RWPE2 (cell line): Measurements from ENCODE around the gene HTRA2.

Experiments used
- ATAC-seq: fragments of 200-7000 bp; cut with Tn5 transposase; 3 replicates; pipeline ENCODE4 v1.9.1; 2021; ENCODE audit warnings: low read depth
- DNase-seq: peaks from one replicate; pipeline ENCODE4 v3.0.0-alpha.2; 2020; ENCODE audit warnings: low spot score
- H3K27ac ChIP-seq: fragments of 450-650 bp; 2 replicates; pipeline ENCODE4 v1.5.1; 2017; ENCODE audit warnings: mild to moderate bottlenecking; ENCODE audit not compliant: poor library complexity, severe bottlenecking
- H3K27me3 ChIP-seq: fragments of 250-450 bp; sonication (Bioruptor Pico); 2 replicates; pipeline ENCODE4 v1.5.1; 2021; ENCODE audit warnings: mild to moderate bottlenecking, moderate library complexity; ENCODE audit not compliant: insufficient read depth, poor library complexity, severe bottlenecking
- H3K36me3 ChIP-seq: fragments of 250-450 bp; sonication (Bioruptor Pico); 2 replicates; pipeline ENCODE4 v1.5.1; 2020; ENCODE audit warnings: low read depth, mild to moderate bottlenecking, moderate library complexity
- H3K4me1 ChIP-seq: fragments of 250-450 bp; sonication (Bioruptor Pico); 2 replicates; pipeline ENCODE4 v1.5.1; 2021; ENCODE audit warnings: mild to moderate bottlenecking, moderate library complexity; ENCODE audit not compliant: insufficient read depth, poor library complexity, severe bottlenecking
- H3K4me3 ChIP-seq: fragments of 250-450 bp; sonication (Bioruptor Pico); 2 replicates; pipeline ENCODE4 v1.5.1; 2021; ENCODE audit warnings: mild to moderate bottlenecking, moderate library complexity; ENCODE audit not compliant: severe bottlenecking
- H3K9me3 ChIP-seq: fragments of 250-450 bp; sonication (Bioruptor Pico); 2 replicates; pipeline ENCODE4 v1.5.1; 2021; ENCODE audit warnings: mild to moderate bottlenecking, moderate library complexity; ENCODE audit not compliant: severe bottlenecking
- TF ChIP-seq, protein P1 (sequence below): fragments of 450-650 bp; IDR thresholded peaks from one replicate; pipeline ENCODE4 v1.5.1; 2017; ENCODE audit warnings: mild to moderate bottlenecking, moderate library complexity; ENCODE audit not compliant: poor library complexity, severe bottlenecking

The HTRA2 gene

GRCh38 chr2:74548900-74549826, 19.4 kb downstream of the HTRA2 start:
- Histone ChIP-seq H3K36me3 (no peaks in the 10 kb centered on the region), H3K27ac (peak overlapping the region; percentile 33), H3K4me1 (peaks cover 6% of the 10 kb centered on the region), H3K27me3 (no peaks in the 10 kb centered on the region), H3K4me3 (peak overlapping the region; percentile 49), H3K9me3 (no peaks in the 10 kb centered on the region)
- ATAC-seq (peak; percentile 83), DNase-seq (no peak)
- TF ChIP-seq, protein P1, sequence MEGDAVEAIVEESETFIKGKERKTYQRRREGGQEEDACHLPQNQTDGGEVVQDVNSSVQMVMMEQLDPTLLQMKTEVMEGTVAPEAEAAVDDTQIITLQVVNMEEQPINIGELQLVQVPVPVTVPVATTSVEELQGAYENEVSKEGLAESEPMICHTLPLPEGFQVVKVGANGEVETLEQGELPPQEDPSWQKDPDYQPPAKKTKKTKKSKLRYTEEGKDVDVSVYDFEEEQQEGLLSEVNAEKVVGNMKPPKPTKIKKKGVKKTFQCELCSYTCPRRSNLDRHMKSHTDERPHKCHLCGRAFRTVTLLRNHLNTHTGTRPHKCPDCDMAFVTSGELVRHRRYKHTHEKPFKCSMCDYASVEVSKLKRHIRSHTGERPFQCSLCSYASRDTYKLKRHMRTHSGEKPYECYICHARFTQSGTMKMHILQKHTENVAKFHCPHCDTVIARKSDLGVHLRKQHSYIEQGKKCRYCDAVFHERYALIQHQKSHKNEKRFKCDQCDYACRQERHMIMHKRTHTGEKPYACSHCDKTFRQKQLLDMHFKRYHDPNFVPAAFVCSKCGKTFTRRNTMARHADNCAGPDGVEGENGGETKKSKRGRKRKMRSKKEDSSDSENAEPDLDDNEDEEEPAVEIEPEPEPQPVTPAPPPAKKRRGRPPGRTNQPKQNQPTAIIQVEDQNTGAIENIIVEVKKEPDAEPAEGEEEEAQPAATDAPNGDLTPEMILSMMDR, result no peak

GRCh38 chr2:74550231-74550630, 20.5 kb downstream of the HTRA2 start:
- TF ChIP-seq, protein P1, result no peak
- Histone ChIP-seq H3K9me3 (no peaks in the 10 kb centered on the region), H3K4me1 (peaks cover 6% of the 10 kb centered on the region), H3K27me3 (no peaks in the 10 kb centered on the region), H3K27ac (no peak overlapping the region), H3K36me3 (no peaks in the 10 kb centered on the region), H3K4me3 (no peak overlapping the region)
- no peak for DNase-seq
- ATAC-seq, result no peak

- H3K4me3 ChIP-seq, result no peak overlapping the region
- H3K9me3 ChIP-seq, result no peaks in the 10 kb centered on the region
- DNase-seq, result no peak
- TF ChIP-seq, protein P1, result no peak
- no peak for ATAC-seq
- no peak overlapping the region for H3K27ac ChIP-seq
- peaks cover 6% of the 10 kb centered on the region for H3K4me1 ChIP-seq
- no peaks in the 10 kb centered on the region for H3K27me3 ChIP-seq
- H3K36me3 ChIP-seq, result no peaks in the 10 kb centered on the region
Measured at GRCh38 chr2:74551530-74551929, 21.8 kb downstream of the HTRA2 start.

DNA sequence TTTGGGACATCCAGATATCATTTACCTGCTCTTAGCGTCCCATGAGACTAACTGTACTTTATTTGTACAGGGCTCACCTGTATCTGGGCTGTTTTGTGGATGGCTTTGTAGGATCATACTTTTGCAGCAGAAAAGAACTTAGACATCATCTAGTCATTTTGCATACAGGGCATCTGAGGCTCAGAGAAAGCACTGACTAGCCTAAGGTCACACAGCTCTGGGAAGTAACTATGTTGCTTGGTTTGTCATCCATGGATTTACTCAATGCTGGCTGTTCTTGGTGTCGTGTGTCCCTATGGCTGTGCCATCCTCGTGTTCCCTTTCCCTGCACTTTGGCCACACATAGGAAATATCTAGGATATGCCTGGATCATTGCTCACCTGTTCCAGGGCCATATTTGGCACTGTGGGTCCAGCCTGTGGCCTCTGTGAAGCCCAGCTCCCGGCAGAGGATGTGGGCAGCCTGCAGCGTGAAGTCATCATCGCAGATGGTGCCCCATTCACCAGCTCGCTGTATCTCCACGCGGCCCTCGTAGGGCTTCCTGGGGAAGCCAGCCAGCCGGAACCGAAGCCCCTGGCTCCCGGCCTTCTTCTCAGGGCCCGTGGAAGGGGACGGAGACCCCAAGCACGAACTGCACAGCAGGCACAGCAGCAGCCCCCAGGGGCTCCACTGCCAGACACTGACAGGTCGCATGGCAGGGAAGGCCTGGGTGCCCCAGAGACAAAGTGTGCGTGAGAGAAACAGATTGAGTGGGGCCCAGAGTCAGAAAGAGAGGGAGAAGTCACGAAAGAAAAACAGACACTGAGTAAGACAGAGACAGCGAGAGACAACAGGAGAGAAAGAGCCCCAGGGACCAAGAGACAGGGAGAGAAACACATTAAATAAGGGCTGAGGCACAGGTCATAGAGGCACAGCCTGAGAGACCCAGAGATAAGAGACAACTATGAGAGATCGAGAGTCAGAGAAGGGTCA, 22.5 kb downstream of the HTRA2 start:
- Histone ChIP-seq H3K36me3 (no peaks in the 10 kb centered on the region), H3K4me3 (no peak overlapping the region), H3K27me3 (no peaks in the 10 kb centered on the region), H3K4me1 (peaks cover 6% of the 10 kb centered on the region), H3K27ac (no peak overlapping the region), H3K9me3 (no peaks in the 10 kb centered on the region)
- DNase-seq (no peak), ATAC-seq (no peak)
- TF ChIP-seq, protein P1, result no peak
